ENCODE data around the gene NDN.

DNA sequence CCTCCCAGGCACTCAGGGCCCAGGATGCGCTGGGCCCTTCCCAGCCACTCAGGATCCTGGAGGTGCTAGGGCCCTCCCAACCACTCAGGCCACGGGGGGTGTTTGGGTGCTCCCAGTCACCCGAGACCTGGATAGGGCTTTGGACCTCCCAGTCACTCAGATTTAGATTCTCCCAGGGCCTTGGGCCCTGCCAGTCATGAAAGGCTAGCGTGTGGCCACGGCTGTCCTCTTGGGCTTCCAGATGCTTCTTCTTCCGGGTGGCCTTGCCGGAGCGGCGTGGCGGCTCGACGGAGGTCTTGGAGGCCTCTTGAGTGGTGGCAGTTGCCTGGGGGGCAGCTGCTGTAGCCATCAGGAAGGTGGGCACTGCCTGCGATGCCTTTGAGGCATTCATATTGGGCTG, 42.3 kb downstream of the NDN start:
- TF ChIP-seq, protein P1, sequence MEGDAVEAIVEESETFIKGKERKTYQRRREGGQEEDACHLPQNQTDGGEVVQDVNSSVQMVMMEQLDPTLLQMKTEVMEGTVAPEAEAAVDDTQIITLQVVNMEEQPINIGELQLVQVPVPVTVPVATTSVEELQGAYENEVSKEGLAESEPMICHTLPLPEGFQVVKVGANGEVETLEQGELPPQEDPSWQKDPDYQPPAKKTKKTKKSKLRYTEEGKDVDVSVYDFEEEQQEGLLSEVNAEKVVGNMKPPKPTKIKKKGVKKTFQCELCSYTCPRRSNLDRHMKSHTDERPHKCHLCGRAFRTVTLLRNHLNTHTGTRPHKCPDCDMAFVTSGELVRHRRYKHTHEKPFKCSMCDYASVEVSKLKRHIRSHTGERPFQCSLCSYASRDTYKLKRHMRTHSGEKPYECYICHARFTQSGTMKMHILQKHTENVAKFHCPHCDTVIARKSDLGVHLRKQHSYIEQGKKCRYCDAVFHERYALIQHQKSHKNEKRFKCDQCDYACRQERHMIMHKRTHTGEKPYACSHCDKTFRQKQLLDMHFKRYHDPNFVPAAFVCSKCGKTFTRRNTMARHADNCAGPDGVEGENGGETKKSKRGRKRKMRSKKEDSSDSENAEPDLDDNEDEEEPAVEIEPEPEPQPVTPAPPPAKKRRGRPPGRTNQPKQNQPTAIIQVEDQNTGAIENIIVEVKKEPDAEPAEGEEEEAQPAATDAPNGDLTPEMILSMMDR (IDR thresholded peaks at IDR 0.05; ENCODE audit: poor library complexity) = no peak
- no peak for TF ChIP-seq EZH2 (IDR thresholded peaks at IDR 0.05; ENCODE audit: borderline replicate concordance)
